Neural cell (in vitro differentiated cells): ENCODE results near the gene NCAPD3. TPM values are rescaled to one million over a fixed set of nuclear protein-coding genes. Genes with fewer than 3 reads are reported as not detected.

Experiments used
- H2AFZ ChIP-seq: fragments of 200-600, 300-800 bp; sonication (generic), shearing (Covaris generic); 2 replicates; pipeline ENCODE4 v1.6.0; 2014; ENCODE audit warnings: low read depth, mild to moderate bottlenecking, antibody characterized with exemption, low read length, moderate library complexity
- H3F3A ChIP-seq: fragments of 200-600 bp; shearing (Covaris generic); 2 replicates; pipeline ENCODE4 v1.6.1; 2016; ENCODE audit warnings: mild to moderate bottlenecking, moderate library complexity, mixed read lengths, antibody characterized with exemption, low read length; ENCODE audit not compliant: insufficient read depth, poor library complexity, severe bottlenecking
- H3K27ac ChIP-seq: fragments of 200-600, 300-800 bp; sonication (generic), shearing (Covaris generic); 2 replicates; pipeline ENCODE4 v1.5.1; 2014; ENCODE audit warnings: mild to moderate bottlenecking, low read length, moderate library complexity
- H3K27me3 ChIP-seq: fragments of 300-800, 200-600 bp; sonication (generic), shearing (Covaris generic); 2 replicates; pipeline ENCODE4 v1.6.0; 2014; ENCODE audit warnings: mild to moderate bottlenecking, low read depth, low read length, moderate library complexity; ENCODE audit not compliant: insufficient read depth
- H3K36me3 ChIP-seq: fragments of 300-800, 200-600 bp; sonication (generic), shearing (Covaris generic); 2 replicates; pipeline ENCODE4 v1.5.1; 2014; ENCODE audit warnings: mild to moderate bottlenecking, antibody characterized with exemption, low read length, moderate library complexity; ENCODE audit not compliant: insufficient read depth
- H3K4me2 ChIP-seq: fragments of 300-800, 200-600 bp; sonication (generic), shearing (Covaris generic); 2 replicates; pipeline ENCODE4 v1.6.0; 2014; ENCODE audit warnings: mild to moderate bottlenecking, low read length
- H3K4me3 ChIP-seq: fragments of 300-800, 200-600 bp; sonication (generic), shearing (Covaris generic); 2 replicates; pipeline ENCODE4 v1.5.1; 2014; ENCODE audit warnings: mild to moderate bottlenecking, low read length, moderate library complexity
- H3K79me2 ChIP-seq: fragments of 200-600 bp; shearing (Covaris generic); replicated peaks from 2 replicates; pipeline ENCODE4 v1.6.0; 2014; ENCODE audit warnings: mild to moderate bottlenecking, low read length, moderate library complexity; ENCODE audit not compliant: insufficient read depth
- H3K9ac ChIP-seq: fragments of 300-800, 200-600 bp; sonication (generic), shearing (Covaris generic); 2 replicates; pipeline ENCODE4 v1.6.1; 2016; ENCODE audit warnings: mild to moderate bottlenecking, low read length, mixed read lengths
- H3K9me2 ChIP-seq: fragments of 200-600 bp; shearing (Covaris generic); 2 replicates; pipeline ENCODE4 v1.6.1; 2016; ENCODE audit warnings: mild to moderate bottlenecking, low read length, mixed read lengths; ENCODE audit not compliant: insufficient read depth
- H3K9me3 ChIP-seq: fragments of 200-600, 300-800 bp; sonication (generic), shearing (Covaris generic); 2 replicates; pipeline ENCODE4 v1.6.1; 2016; ENCODE audit warnings: mild to moderate bottlenecking, mixed run types, low read length, moderate library complexity, mixed read lengths
- H4K20me1 ChIP-seq: fragments of 200-600 bp; shearing (Covaris generic); 2 replicates; pipeline ENCODE4 v1.6.1; 2016; ENCODE audit warnings: mild to moderate bottlenecking, mixed run types; ENCODE audit not compliant: insufficient read depth
- EP300 ChIP-seq: fragments of 450-650 bp; conservative IDR thresholded peaks from 2 replicates; pipeline ENCODE4 v1.6.1; 2014; ENCODE audit warnings: antibody characterized with exemption, mild to moderate bottlenecking, moderate library complexity; ENCODE audit not compliant: poor library complexity, severe bottlenecking
- EZH2 ChIP-seq: fragments of 200-600, 300-800 bp; shearing (Covaris generic), sonication (generic); IDR thresholded peaks from 2 replicates; pipeline ENCODE4 v1.6.1; 2014; ENCODE audit warnings: antibody characterized with exemption, low read length, borderline replicate concordance, mild to moderate bottlenecking; ENCODE audit not compliant: insufficient read depth, poor library complexity, severe bottlenecking
- MXI1 ChIP-seq: fragments of 450-650 bp; conservative IDR thresholded peaks from 2 replicates; pipeline ENCODE4 v1.6.1; 2014; ENCODE audit warnings: antibody characterized with exemption, mild to moderate bottlenecking; ENCODE audit not compliant: poor library complexity, severe bottlenecking
- POLR2AphosphoS5 ChIP-seq: IDR thresholded peaks from 2 replicates; pipeline ENCODE4 v1.6.1; 2012
- RAD21 ChIP-seq: fragments of 450-650 bp; conservative IDR thresholded peaks from 2 replicates; pipeline ENCODE4 v1.6.1; 2014; ENCODE audit warnings: antibody characterized with exemption, mild to moderate bottlenecking, moderate library complexity
- REST ChIP-seq: IDR thresholded peaks from 2 replicates; pipeline ENCODE4 v1.6.1; 2012; ENCODE audit warnings: borderline replicate concordance
- SMC3 ChIP-seq: fragments of 450-650 bp; conservative IDR thresholded peaks from 2 replicates; pipeline ENCODE4 v1.6.1; 2014; ENCODE audit warnings: antibody characterized with exemption, mild to moderate bottlenecking, moderate library complexity; ENCODE audit not compliant: poor library complexity
- TAF1 ChIP-seq: IDR thresholded peaks from 2 replicates; pipeline ENCODE4 v1.6.1; 2012; ENCODE audit warnings: low read depth
- polyA plus RNA-seq: library from polyadenylated mRNA; depleted of rRNA; stranded (reverse); fragments of >200 nt; gene quantifications from 2 replicates; pipeline ENCODE4 v1.2.3, GENCODE V29; 2014
- TF ChIP-seq, protein P1 (sequence below): fragments of 450-650 bp; IDR thresholded peaks from 2 replicates; pipeline ENCODE4 v1.5.1; 2014; ENCODE audit warnings: antibody characterized with exemption, mild to moderate bottlenecking, moderate library complexity; ENCODE audit not compliant: poor library complexity, severe bottlenecking

NCAPD3 gene
- polyA plus RNA-seq, 1 donor from 2014 or later, result 11.9 TPM

GRCh38 chr11:134226806-134227325 is 3.1 kb upstream of the NCAPD3 start:
- Histone ChIP-seq H3K27me3 (no peaks in the 10 kb centered on the region), H3K9me2 (no peaks in the 10 kb centered on the region), H3F3A (no peaks in the 10 kb centered on the region), H3K4me2 (peak overlapping the region; percentile 89), H4K20me1 (peaks cover 4% of the 10 kb centered on the region), H3K36me3 (no peaks in the 10 kb centered on the region), H3K27ac (no peak overlapping the region), H3K9me3 (no peaks in the 10 kb centered on the region), H2AFZ (no peak overlapping the region), H3K9ac (no peak overlapping the region), H3K4me3 (peak overlapping the region; percentile 99), H3K79me2 (peaks cover 50% of the 10 kb centered on the region)
- TF ChIP-seq, protein P1, sequence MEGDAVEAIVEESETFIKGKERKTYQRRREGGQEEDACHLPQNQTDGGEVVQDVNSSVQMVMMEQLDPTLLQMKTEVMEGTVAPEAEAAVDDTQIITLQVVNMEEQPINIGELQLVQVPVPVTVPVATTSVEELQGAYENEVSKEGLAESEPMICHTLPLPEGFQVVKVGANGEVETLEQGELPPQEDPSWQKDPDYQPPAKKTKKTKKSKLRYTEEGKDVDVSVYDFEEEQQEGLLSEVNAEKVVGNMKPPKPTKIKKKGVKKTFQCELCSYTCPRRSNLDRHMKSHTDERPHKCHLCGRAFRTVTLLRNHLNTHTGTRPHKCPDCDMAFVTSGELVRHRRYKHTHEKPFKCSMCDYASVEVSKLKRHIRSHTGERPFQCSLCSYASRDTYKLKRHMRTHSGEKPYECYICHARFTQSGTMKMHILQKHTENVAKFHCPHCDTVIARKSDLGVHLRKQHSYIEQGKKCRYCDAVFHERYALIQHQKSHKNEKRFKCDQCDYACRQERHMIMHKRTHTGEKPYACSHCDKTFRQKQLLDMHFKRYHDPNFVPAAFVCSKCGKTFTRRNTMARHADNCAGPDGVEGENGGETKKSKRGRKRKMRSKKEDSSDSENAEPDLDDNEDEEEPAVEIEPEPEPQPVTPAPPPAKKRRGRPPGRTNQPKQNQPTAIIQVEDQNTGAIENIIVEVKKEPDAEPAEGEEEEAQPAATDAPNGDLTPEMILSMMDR, result no peak

GRCh38 chr11:134224710-134225664 is 1.2 kb upstream of the NCAPD3 start:
- TF ChIP-seq, protein P1, result no peak
- TF ChIP-seq MXI1 (no peak), TAF1 (peak; percentile 25), SMC3 (no peak), RAD21 (peak; percentile 25), EZH2 (no peak), REST (peak; percentile 55), EP300 (no peak), POLR2AphosphoS5 (no peak)
- H3K79me2 ChIP-seq, result peaks cover 47% of the 10 kb centered on the region
- H3K9me2 ChIP-seq, result no peaks in the 10 kb centered on the region
- H2AFZ ChIP-seq, result peak overlapping the region; percentile 18
- H3F3A ChIP-seq, result no peaks in the 10 kb centered on the region
- H3K9me3 ChIP-seq, result no peaks in the 10 kb centered on the region
- H3K4me3 ChIP-seq, result peak overlapping the region; percentile 99
- no peaks in the 10 kb centered on the region for H4K20me1 ChIP-seq
- peak overlapping the region; percentile 93 for H3K9ac ChIP-seq
- H3K36me3 ChIP-seq, result no peaks in the 10 kb centered on the region
- H3K4me2 ChIP-seq, result peak overlapping the region; percentile 89
- no peaks in the 10 kb centered on the region for H3K27me3 ChIP-seq
- H3K27ac ChIP-seq, result peak overlapping the region; percentile 81
